Caco-2 (cell line): Measurements from ENCODE around the gene NAV1. TPM values are rescaled to one million over a fixed set of nuclear protein-coding genes. Genes with fewer than 3 reads are reported as not detected.

Experiments used
- BruUV-seq: library from RNA; stranded (reverse); fragments of 400-500 nt; replicated peaks from 2 replicates; lab custom pipeline; 2021; lab: Mats Ljungman, UMichigan
- CTCF ChIA-PET: fragments of 300-600 bp; sonication (Branson Sonifier 250); formaldehyde crosslinking; loops from one replicate; lab custom pipeline; 2022; ENCODE audit warnings: antibody characterized with exemption; lab: Charles Lee
- POLR2A ChIA-PET: fragments of 300-600 bp; sonication (Branson Sonifier 250); formaldehyde crosslinking; loops from one replicate; lab custom pipeline; 2022; ENCODE audit warnings: antibody characterized with exemption; lab: Charles Lee
- DNase-seq, 2 experiments: peaks; one replicate each; pipeline versions ENCODE4 v3.0.0 to v3.0.0-alpha.2; 2020 to 2022
- H3K27me3 ChIP-seq: replicated peaks from 2 replicates; pipeline ENCODE4 v1.6.0; 2011; ENCODE audit warnings: low read length; ENCODE audit not compliant: control insufficient read depth, insufficient read depth
- H3K36me3 ChIP-seq: 2 replicates; pipeline ENCODE4 v1.5.1; 2011; ENCODE audit warnings: low read length; ENCODE audit not compliant: control insufficient read depth, insufficient read depth
- H3K4me1 ChIP-seq: fragments of 250-450 bp; sonication (Bioruptor Pico); 2 replicates; pipeline ENCODE4 v1.5.1; 2020; ENCODE audit warnings: mild to moderate bottlenecking
- H3K4me3 ChIP-seq: 2 replicates; pipeline ENCODE4 v1.5.1; 2011; ENCODE audit warnings: low read depth, mild to moderate bottlenecking, control low read depth, low read length
- H3K9me3 ChIP-seq: fragments of 250-450 bp; sonication (Bioruptor Pico); 2 replicates; pipeline ENCODE4 v1.5.1; 2020; ENCODE audit warnings: mild to moderate bottlenecking, moderate library complexity
- H3K27ac Mint-ChIP-seq: one replicate; pipeline ENCODE4 v1.8.0; 2022; ENCODE audit warnings: mixed read lengths; ENCODE audit not compliant: unreplicated experiment
- H3K27me3 Mint-ChIP-seq: one replicate; pipeline ENCODE4 v1.8.0; 2022; ENCODE audit warnings: mixed read lengths; ENCODE audit not compliant: insufficient read depth, unreplicated experiment
- H3K36me3 Mint-ChIP-seq: one replicate; pipeline ENCODE4 v1.8.0; 2022; ENCODE audit warnings: mild to moderate bottlenecking, mixed read lengths; ENCODE audit not compliant: insufficient read depth, unreplicated experiment
- H3K4me1 Mint-ChIP-seq: one replicate; pipeline ENCODE4 v1.8.0; 2022; ENCODE audit warnings: low read depth, mixed read lengths; ENCODE audit not compliant: unreplicated experiment
- H3K4me3 Mint-ChIP-seq: one replicate; pipeline ENCODE4 v1.8.0; 2022; ENCODE audit warnings: mild to moderate bottlenecking, moderate library complexity, mixed read lengths; ENCODE audit not compliant: unreplicated experiment
- H3K9me3 Mint-ChIP-seq: one replicate; pipeline ENCODE4 v1.8.0; 2022; ENCODE audit warnings: mixed read lengths; ENCODE audit not compliant: unreplicated experiment
- CTCF ChIP-seq, 2 experiments: fragments of 200-600 bp in 1 of 2; IDR thresholded peaks; 1 replicate in 1 of 2; 2 replicates in 1 of 2; pipeline versions ENCODE4 v1.5.1 to v1.8.0; 2011 to 2022; ENCODE audit warnings: antibody characterized with exemption in 1 of 2, control low read depth in 1 of 2, inconsistent platforms in 1 of 2, low read depth in 1 of 2, low read length in 1 of 2, mild to moderate bottlenecking in 1 of 2, moderate library complexity in 1 of 2; ENCODE audit not compliant: insufficient read depth in 1 of 2, severe bottlenecking in 1 of 2, unreplicated experiment in 1 of 2
- intact Hi-C: fragments of 100-400 bp; cut with micrococcal nuclease; formaldehyde crosslinking; loops from one replicate; pipeline ENCODE4 v1.10.0; 2022; ENCODE audit not compliant: unreplicated experiment
- total RNA-seq: library from RNA; stranded (reverse); gene quantifications from 2 replicates; pipeline ENCODE4 v1.2.3, GENCODE V29; 2022

The NAV1 gene
- total RNA-seq, 1 experiment from 2014 or later: 2.0 TPM

DNA sequence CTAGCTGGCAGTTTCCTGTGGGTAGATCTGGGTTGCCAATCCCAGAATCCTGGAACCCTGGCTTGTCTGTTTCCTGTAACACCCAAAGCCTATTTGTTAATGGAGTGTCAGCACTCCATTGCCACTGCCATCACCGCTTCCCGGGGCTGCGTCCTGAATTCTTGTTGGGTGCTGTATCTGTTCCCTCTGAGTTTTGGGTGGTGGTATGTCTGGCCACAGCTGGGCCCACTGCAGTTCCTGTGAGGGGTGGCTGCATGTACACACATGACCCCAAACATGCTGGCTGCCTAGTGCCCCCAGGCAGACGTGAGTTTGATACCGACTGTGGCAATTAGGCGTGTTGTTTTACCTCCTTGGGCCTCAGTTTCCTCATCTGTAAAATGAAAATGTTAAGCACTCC is 29.3 kb downstream of the NAV1 start:
- BruUV-seq: no TSS peak
- Mint-ChIP-seq H3K4me1 (no peaks in the 10 kb centered on the region), H3K9me3 (no peaks in the 10 kb centered on the region), H3K36me3 (no peaks in the 10 kb centered on the region), H3K27me3 (peaks cover 21% of the 10 kb centered on the region), H3K4me3 (no peak overlapping the region), H3K27ac (no peak overlapping the region)
- Histone ChIP-seq H3K36me3 (no peaks in the 10 kb centered on the region), H3K4me3 (no peak overlapping the region), H3K9me3 (no peaks in the 10 kb centered on the region), H3K4me1 (no peaks in the 10 kb centered on the region), H3K27me3 (no peaks in the 10 kb centered on the region; the same call in none of the 2 replicates)
- intact Hi-C loops: no loop called here
- TF ChIP-seq CTCF (IDR thresholded peaks at IDR 0.05; ENCODE audit: insufficient read depth in 1 of 2, low read depth in 1 of 2, low read length in 1 of 2, severe bottlenecking in 1 of 2, unreplicated experiment in 1 of 2): no peak
- ChIA-PET CTCF (no interaction called here), POLR2A (no interaction called here)
- DNase-seq: no peak

DNA sequence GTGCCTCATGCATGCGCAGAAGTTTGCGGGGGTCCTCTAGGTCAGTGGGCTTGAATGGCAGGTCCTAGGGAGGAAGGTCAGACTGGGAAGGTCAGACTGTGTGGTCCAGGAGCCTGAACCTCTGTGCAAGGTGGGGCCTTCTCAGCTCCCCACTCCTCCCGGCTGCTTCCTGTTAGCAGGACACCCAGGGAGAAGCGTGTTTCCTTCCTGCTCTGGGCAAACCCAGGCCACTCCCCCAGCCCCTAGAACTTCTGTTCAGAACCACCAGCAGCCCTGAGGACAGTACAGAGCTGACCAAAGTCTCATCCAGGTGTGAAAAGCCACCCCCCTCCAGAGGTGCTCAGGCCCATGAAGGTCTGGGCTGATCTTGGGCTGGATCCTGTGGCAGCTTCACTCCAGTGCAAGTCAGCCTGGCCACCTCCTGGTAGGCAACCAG is 29.9 kb downstream of the NAV1 start:
- Histone ChIP-seq H3K36me3 (no peaks in the 10 kb centered on the region), H3K27me3 (no peaks in the 10 kb centered on the region; the same call in none of the 2 replicates), H3K9me3 (no peaks in the 10 kb centered on the region), H3K4me3 (no peak overlapping the region), H3K4me1 (no peaks in the 10 kb centered on the region)
- intact Hi-C loops: no loop called here
- peaks cover 20% of the 10 kb centered on the region for H3K27me3 Mint-ChIP-seq
- TF ChIP-seq CTCF (IDR thresholded peaks at IDR 0.05; ENCODE audit: insufficient read depth in 1 of 2, low read depth in 1 of 2, low read length in 1 of 2, severe bottlenecking in 1 of 2, unreplicated experiment in 1 of 2): no peak
- H3K27ac Mint-ChIP-seq: no peak overlapping the region
- CTCF ChIA-PET: no interaction called here
- no peak for DNase-seq
- no peaks in the 10 kb centered on the region for H3K9me3 Mint-ChIP-seq
- H3K4me3 Mint-ChIP-seq: no peak overlapping the region
- no TSS peak for BruUV-seq
- no peaks in the 10 kb centered on the region for H3K36me3 Mint-ChIP-seq
- no peaks in the 10 kb centered on the region for H3K4me1 Mint-ChIP-seq
- POLR2A ChIA-PET: no interaction called here

GRCh38 chr1:201570181-201570885 is 31.4 kb downstream of the NAV1 start:
- no peaks in the 10 kb centered on the region for H3K9me3 Mint-ChIP-seq
- H3K4me1 Mint-ChIP-seq: no peaks in the 10 kb centered on the region
- peaks cover 19% of the 10 kb centered on the region for H3K27me3 Mint-ChIP-seq
- Histone ChIP-seq H3K4me3 (no peak overlapping the region), H3K4me1 (no peaks in the 10 kb centered on the region), H3K9me3 (no peaks in the 10 kb centered on the region), H3K36me3 (no peaks in the 10 kb centered on the region), H3K27me3 (peaks cover 2% of the 10 kb centered on the region)
- no TSS peak for BruUV-seq
- CTCF ChIA-PET: interaction anchor here (1.1 kb wide), 1 partner anchor 139 kb away, joined by 3 read pairs; no protein-coding TSS in a partner anchor
- intact Hi-C loops: no loop called here
- H3K27ac Mint-ChIP-seq: no peak overlapping the region
- DNase-seq: no peak
- TF ChIP-seq CTCF (IDR thresholded peaks at IDR 0.05; ENCODE audit: insufficient read depth in 1 of 2, low read depth in 1 of 2, low read length in 1 of 2, severe bottlenecking in 1 of 2, unreplicated experiment in 1 of 2): no peak
- no peaks in the 10 kb centered on the region for H3K36me3 Mint-ChIP-seq
- H3K4me3 Mint-ChIP-seq: no peak overlapping the region
- POLR2A ChIA-PET: no interaction called here
